Thyroid gland (tissue), 4 donors: ENCODE data around the gene RAD21L1.

Experiments
- POLR2A ChIP-seq, 2 donors: fragments of 450-650 bp; IDR thresholded peaks; one replicate each; pipeline ENCODE4 v1.6.1; 2017; ENCODE audit warnings: antibody characterized with exemption in 2 of 2, mild to moderate bottlenecking in 2 of 2, moderate library complexity in 1 of 2
- TF ChIP-seq, protein P1 (sequence below), 6 experiments: fragments of 200-600 bp in 3 of 6; fragments of 450-650 bp in 3 of 6; sonication (generic) in 3 of 6; IDR thresholded peaks; one replicate each; pipeline ENCODE4 v1.5.1; 2016 to 2019; ENCODE audit warnings: antibody characterized with exemption in 6 of 6, mild to moderate bottlenecking in 2 of 6, inconsistent platforms in 1 of 6, moderate library complexity in 1 of 6

DNA sequence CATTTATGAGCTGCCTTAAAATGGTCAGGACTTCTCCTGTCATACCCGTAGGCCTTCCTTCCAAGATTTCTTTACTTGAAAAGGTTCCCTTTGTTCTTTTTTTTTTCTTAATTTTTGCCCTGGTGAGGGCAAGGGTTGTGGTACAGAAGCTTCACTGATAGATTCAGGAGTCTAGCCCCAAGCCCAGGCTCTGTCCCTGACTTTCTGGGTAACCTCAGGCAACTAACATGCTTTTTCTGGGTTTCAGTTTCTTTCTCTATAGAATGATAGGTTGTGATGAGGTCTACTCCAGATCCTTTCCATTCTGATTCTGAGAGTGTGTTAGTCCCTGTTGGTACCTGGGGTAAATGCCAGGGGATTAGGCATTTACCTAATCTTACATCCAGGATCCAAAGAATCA is 61.5 kb downstream of the RAD21L1 start:
- TF ChIP-seq, protein P1, sequence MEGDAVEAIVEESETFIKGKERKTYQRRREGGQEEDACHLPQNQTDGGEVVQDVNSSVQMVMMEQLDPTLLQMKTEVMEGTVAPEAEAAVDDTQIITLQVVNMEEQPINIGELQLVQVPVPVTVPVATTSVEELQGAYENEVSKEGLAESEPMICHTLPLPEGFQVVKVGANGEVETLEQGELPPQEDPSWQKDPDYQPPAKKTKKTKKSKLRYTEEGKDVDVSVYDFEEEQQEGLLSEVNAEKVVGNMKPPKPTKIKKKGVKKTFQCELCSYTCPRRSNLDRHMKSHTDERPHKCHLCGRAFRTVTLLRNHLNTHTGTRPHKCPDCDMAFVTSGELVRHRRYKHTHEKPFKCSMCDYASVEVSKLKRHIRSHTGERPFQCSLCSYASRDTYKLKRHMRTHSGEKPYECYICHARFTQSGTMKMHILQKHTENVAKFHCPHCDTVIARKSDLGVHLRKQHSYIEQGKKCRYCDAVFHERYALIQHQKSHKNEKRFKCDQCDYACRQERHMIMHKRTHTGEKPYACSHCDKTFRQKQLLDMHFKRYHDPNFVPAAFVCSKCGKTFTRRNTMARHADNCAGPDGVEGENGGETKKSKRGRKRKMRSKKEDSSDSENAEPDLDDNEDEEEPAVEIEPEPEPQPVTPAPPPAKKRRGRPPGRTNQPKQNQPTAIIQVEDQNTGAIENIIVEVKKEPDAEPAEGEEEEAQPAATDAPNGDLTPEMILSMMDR (IDR thresholded peaks at IDR 0.05), result no peak
- no peak for TF ChIP-seq POLR2A (IDR thresholded peaks at IDR 0.05)
